GM19372 (cell line): Measurements from ENCODE around the gene ITGA2.
"Not testable (repeated sequence)": the region's sequence is repeated elsewhere in the genome, so short reads cannot be mapped to it uniquely, and the experiment has no call there.

Experiments used
- ATAC-seq: cut with Tn5 transposase; IDR thresholded peaks from one replicate; pipeline ENCODE4 v1.9.1; 2021; ENCODE audit warnings: mild to moderate bottlenecking, low read depth, moderate library complexity; ENCODE audit not compliant: unreplicated experiment

ITGA2 gene

DNA sequence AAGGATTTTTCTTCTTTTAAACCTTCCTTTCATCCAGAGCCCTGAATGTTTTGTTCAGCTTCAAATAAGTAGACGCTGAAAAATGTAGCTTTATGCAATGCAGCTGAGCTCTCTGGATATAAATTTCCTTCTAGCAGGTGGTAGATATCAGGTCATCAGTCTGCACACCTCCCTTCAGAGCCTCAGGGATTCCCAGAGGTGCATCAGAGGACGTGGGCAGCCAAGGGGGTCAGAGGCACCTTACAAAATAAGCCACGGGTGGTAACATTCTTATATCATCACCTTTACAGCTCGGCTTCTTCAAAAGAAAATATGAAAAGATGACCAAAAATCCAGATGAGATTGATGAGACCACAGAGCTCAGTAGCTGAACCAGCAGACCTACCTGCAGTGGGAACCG is 101.1 kb downstream of the ITGA2 start:
- ATAC-seq, result no peak

DNA sequence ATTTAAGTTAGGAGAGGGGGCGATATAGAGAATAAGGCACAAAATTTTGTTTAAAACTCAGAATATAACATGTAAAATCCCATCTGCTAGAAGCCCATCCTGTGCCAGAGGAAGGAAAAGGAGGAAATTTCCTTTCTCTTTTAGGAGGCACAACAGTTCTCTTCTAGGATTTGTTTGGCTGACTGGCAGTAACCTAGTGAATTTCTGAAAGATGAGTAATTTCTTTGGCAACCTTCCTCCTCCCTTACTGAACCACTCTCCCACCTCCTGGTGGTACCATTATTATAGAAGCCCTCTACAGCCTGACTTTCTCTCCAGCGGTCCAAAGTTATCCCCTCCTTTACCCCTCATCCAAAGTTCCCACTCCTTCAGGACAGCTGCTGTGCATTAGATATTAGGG is 102.1 kb downstream of the ITGA2 start:
- ATAC-seq, result no peak

DNA sequence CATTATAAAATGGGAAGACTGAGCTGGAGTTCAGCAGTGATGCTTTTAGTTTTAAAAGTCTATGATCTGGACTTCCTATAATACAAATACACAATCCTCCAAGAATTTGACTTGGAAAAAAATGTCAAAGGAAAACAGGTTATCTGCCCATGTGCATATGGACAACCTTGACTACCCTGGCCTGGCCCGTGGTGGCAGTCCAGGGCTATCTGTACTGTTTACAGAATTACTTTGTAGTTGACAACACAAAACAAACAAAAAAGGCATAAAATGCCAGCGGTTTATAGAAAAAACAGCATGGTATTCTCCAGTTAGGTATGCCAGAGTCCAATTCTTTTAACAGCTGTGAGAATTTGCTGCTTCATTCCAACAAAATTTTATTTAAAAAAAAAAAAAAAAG is 103.1 kb downstream of the ITGA2 start:
- no peak for ATAC-seq

GRCh38 chr5:53095217-53095616 is 106.1 kb downstream of the ITGA2 start:
- ATAC-seq, result no peak

DNA sequence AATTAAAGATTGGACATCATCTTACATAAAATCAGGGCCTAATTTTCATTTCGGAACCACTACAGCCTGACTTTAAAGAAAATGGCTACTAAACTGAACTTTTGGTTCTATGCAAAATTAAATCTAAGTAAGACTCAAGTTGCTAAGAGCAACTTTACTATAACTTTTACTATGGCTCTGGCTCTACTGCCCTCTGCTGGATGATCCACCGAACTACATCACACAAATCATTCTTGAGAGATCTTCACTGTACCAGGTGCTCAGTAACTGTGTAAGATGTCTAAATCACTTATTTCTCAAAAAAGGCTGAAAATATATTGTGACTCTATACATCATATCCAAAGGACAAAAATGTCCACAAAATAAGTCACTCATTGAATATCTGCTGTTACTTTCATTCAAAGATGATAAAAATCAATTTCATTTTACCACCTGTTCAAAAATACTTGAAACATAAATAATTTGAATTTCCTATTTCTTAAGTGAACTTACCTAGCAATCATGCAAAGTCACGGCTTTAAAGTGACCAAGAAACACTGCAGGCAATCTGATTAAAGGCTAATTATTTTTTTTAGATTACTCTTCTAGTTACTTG is 106.9 kb downstream of the ITGA2 start:
- peak; percentile 87 for ATAC-seq

DNA sequence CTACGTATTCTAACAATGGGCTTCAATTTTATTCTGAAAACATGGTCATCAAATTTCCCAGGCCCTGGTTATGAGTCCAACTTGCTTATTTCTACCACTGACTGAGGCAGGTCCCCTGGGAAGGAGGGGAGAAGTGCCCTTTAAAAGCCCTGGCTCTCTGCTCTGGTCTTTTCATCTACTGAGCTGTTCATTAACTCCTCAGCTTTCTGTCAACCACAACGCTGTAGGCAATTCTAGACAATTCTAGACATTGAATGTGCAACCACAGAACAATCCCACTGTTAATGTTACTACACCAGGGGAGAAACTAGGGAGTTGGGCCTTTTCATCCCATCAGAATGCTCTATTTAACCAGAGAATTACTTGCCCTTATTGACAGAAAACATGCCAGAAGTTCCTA is 110.4 kb downstream of the ITGA2 start:
- ATAC-seq, result no peak

DNA sequence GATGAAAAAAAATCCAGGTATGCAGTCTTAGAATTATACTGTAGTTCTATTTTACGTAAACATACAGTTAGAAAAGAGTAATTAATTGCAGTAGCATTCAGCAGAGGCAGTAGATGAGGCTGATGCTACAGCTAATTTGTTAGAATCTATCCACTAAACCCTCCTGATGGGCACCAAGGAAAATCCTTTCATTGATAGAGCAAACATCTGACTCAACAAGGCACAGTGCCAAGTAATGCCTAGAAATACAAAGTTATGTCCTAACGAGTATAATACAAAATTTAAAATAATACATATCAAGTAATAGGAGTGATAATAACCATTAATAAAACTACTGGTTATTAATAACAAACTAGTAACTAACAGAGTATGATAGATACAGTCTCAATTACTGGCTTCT is 111.5 kb downstream of the ITGA2 start:
- no peak for ATAC-seq

DNA sequence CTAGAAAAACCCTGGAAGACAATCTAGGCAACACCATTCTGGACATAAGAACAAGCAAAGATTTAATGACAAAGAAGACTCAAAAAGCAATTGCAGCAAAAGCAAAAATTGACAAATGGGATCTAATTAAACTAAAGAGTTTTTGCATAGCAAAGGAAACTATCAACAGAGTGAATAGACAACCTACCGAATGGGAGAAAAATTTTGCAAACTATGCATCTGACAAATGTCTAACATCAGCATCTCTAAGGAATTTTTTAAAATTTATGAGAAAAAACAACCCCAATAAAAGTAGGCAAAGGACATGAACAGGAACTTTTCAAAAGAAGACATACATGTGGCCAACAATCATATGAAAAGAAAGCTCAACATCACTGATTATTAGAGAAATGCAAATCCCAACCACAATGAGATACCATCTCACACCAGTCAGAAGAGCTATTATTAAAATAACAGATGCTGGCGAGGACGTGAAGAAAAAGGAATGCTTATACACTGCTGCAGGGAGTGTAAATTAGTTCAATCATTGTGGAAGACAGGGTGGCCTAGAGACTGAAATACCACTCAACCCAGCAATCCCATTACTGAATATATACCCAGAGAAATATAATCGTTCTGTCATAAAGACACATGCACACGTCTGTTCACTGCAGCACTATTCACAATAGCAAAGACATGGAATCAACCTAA is 116.6 kb downstream of the ITGA2 start:
- ATAC-seq, result no peak

- peak; percentile 9 for ATAC-seq
These were observed 119.9 kb downstream of the ITGA2 start for GRCh38 chr5:53109056-53109442.

DNA sequence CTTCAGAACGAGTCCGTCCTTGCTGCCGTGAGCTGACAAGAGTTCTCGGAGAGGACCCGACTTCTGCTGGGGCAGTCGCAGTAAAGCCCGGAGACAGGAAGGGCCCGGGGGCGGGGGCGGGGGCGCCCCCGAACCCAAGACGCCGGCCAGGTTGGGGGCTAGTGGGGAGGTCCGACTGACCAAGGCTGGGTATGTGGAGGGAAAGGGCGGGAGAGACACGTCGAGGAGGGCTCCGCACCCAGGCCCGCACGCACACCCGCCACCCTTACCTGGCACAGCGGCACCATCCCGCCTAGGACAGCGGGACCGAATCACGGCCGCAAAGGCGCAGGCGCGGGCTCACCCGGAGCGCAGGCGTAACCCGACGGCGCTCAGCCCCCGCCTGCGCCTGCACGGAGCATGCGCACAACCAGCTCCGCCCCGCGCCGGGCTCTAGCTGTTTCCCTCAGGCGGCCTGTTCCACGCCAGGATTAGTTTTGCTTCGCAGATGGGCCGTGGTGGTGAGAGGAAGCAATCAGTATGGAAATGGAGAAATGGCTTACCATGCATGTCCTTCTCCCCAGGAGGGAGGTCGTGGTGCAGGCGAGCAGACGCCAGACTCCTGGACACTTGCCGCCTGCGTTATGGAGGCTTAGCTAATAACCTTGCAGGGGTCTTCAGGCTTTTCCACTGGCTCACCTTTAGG is 120.4 kb downstream of the ITGA2 start, which contains the start of gene MOCS2:
TSS of gene MOCS2 (minus strand) at position 315 of the 685 bp plus-strand sequence. CDS start 2,583 bp downstream, outside the sequence.
- ATAC-seq, result peak; percentile 94

DNA sequence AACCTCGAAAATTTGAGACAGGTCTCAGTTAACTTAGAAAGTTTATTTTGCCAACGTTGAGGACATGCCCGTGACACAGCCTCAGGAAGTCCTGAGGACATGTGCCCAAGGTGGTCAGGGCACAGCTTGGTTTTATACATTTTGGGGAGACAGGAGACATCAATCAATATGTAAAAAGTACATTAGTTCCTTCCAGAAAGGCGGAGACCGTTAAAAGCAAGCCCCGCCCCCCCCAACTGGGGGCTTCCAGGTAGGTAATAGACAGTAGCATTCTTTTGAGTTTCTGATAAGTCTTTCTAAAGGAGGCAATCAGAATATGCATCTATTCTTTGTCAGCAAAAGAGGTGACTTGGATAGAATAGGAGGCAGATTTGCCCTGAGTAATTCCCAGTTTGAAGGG is 121.0 kb downstream of the ITGA2 start:
- peak; percentile 4 for ATAC-seq

DNA sequence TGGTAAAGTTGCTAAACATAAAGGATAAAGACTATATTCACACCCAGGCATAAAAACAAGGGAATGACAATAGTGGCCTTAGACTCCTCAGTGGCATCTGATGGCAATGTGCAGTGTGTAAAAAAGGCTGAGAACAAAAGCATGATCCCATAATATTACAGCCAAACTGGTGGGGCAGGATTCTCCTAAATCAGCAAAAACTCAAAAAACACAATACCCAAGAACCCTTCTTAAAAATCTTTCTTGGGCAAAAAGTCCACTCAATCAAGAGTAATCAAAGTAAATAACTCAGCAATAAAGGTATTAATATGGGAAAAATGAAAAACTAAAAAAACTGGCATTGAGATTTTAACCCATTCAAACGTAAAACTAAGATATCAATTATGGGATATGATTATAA is 122.0 kb downstream of the ITGA2 start:
- ATAC-seq, result no peak

GRCh38 chr5:53112307-53112706 is 123.2 kb downstream of the ITGA2 start:
- ATAC-seq, result not testable (repeated sequence)

GRCh38 chr5:53112909-53113308 is 123.8 kb downstream of the ITGA2 start:
- no peak for ATAC-seq

DNA sequence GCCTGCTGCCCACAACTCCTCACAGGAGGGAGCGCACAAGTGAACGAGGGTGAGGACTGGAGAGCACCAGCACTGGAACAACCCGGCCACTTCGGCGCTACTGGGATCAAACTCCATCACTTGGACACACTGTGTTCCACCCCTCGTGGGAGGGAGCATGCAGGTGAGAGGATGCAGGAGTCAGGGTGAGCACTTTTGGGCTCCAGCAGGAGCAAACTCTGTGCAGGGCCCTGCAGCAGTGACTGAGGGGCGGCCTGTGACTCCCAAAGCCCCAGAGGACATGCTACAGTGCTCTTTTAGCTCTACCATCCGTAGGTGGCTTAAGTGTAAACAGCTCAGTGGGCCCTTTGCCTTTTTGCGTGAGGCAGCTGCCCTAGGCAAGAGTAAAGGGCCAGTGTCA is 124.8 kb downstream of the ITGA2 start:
- ATAC-seq, result no peak

- ATAC-seq, result no peak
These were observed 125.8 kb downstream of the ITGA2 start for GRCh38 chr5:53114988-53115387.

- no peak for ATAC-seq
These were observed 127.4 kb downstream of the ITGA2 start for GRCh38 chr5:53116597-53116996.

GRCh38 chr5:53118879-53119278 is 129.7 kb downstream of the ITGA2 start:
- ATAC-seq, result no peak

DNA sequence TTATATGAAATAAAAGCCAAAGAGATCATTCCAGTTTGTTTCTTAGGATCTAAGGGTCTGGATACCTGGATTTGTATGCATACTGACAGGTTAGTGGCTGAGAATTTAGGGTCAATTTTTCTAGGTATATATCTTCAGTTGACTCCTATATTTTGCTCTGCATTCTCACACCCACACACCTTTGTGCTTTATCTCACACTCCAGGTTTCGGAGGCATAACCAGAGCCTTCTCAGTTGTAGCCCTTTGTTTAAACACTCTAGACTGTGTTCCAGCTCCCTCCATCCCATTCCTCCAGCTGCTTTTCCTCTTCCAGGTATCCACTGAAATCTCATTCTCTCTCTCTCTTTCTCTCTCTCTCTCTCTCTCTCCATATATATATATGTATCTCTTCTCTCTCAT is 131.0 kb downstream of the ITGA2 start:
- no peak for ATAC-seq

GRCh38 chr5:53123702-53124101 is 134.6 kb downstream of the ITGA2 start:
- ATAC-seq, result no peak

- ATAC-seq, result no peak
These were observed 137.4 kb downstream of the ITGA2 start for GRCh38 chr5:53126521-53126920.

- ATAC-seq, result no peak
These were observed 138.0 kb downstream of the ITGA2 start for GRCh38 chr5:53127107-53127506.
